ENCODE results near the gene MAGI3.

MAGI3 gene

DNA sequence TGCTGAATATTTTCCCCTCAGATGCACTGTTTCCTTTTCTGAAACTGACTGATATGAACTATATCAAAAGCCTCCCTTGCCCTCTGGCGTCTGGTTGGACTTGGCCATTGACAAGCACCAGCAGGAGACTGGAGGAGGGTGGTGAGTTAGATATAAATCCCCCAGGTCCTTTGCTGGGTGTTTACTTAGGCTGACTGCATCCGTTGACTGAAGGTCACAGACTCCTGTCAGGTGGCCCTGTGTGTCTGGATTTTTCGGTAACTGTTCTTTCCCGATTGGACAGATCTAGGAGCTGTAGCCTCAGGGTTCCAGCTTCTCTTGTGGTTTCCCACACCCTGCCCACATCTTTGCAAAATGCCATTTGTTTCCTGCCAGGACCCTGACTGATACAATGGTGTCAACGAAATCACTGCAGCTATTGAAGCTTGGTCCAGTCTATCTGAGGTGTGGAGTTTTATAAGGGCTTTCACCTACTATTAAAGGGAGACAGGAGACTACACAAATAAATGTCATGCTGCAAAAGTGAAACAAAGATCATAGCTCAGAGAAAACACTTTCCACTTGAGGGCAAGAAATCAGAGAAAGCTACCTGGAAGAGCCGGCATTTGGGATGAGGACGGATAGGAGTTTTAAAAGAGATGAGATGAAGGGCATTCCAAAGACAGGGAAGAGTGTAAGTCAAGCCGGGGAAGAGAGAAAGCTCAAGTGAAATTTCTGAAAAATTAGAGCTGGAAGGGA is 1.5 kb upstream of the MAGI3 start:
- Histone ChIP-seq H3K27me3 (replicated peaks; ENCODE audit: control insufficient read depth, insufficient read depth, low read length) (no peaks in the 10 kb centered on the region), H3K4me3 (replicated peaks; ENCODE audit: low read depth, low read length) (peak overlapping the region; percentile 73), H3K36me3 (ENCODE audit: control insufficient read depth, insufficient read depth, low read length) (no peaks in the 10 kb centered on the region)
- TF ChIP-seq, protein P1, sequence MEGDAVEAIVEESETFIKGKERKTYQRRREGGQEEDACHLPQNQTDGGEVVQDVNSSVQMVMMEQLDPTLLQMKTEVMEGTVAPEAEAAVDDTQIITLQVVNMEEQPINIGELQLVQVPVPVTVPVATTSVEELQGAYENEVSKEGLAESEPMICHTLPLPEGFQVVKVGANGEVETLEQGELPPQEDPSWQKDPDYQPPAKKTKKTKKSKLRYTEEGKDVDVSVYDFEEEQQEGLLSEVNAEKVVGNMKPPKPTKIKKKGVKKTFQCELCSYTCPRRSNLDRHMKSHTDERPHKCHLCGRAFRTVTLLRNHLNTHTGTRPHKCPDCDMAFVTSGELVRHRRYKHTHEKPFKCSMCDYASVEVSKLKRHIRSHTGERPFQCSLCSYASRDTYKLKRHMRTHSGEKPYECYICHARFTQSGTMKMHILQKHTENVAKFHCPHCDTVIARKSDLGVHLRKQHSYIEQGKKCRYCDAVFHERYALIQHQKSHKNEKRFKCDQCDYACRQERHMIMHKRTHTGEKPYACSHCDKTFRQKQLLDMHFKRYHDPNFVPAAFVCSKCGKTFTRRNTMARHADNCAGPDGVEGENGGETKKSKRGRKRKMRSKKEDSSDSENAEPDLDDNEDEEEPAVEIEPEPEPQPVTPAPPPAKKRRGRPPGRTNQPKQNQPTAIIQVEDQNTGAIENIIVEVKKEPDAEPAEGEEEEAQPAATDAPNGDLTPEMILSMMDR (IDR thresholded peaks at IDR 0.05; ENCODE audit: insufficient read depth, low read length, poor library complexity, severe bottlenecking) = no peak
- DNase-seq (ENCODE audit: extremely low read depth, insufficient read length) = no peak

DNA sequence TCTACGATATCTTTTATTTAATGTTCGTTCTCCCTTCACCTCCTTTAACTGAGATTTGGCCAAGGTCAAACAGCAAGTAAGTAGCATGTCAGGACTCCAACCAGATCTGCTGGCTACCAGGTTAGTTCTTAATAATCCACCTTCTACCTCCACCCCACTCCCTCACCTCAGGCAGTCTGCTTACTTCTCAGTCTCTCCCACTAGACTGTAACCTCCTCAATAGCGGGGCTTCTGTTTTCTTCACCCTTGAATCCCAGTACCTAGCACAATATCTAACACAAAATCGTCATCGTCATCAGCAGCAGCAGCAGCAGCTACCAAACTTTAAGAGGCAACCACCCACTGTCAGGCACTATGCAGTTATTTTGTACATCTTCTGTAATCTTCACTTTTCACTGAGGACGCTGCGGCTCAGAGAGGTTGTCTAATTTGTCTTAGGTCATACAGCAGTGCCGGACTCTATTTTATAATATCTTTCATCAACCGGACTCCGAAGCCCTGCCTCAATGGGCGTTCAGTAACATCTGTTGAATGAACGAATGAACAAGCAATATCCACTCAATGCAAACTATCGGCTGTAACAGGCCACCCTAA is 859 bp upstream of the MAGI3 start:
- TF ChIP-seq, protein P1 (IDR thresholded peaks at IDR 0.05; ENCODE audit: insufficient read depth, low read length, poor library complexity, severe bottlenecking) = no peak
- Histone ChIP-seq H3K27me3 (replicated peaks; ENCODE audit: control insufficient read depth, insufficient read depth, low read length) (no peaks in the 10 kb centered on the region), H3K36me3 (ENCODE audit: control insufficient read depth, insufficient read depth, low read length) (no peaks in the 10 kb centered on the region), H3K4me3 (replicated peaks; ENCODE audit: low read depth, low read length) (peak overlapping the region; percentile 73)
- DNase-seq (ENCODE audit: extremely low read depth, insufficient read length) = no peak

DNA sequence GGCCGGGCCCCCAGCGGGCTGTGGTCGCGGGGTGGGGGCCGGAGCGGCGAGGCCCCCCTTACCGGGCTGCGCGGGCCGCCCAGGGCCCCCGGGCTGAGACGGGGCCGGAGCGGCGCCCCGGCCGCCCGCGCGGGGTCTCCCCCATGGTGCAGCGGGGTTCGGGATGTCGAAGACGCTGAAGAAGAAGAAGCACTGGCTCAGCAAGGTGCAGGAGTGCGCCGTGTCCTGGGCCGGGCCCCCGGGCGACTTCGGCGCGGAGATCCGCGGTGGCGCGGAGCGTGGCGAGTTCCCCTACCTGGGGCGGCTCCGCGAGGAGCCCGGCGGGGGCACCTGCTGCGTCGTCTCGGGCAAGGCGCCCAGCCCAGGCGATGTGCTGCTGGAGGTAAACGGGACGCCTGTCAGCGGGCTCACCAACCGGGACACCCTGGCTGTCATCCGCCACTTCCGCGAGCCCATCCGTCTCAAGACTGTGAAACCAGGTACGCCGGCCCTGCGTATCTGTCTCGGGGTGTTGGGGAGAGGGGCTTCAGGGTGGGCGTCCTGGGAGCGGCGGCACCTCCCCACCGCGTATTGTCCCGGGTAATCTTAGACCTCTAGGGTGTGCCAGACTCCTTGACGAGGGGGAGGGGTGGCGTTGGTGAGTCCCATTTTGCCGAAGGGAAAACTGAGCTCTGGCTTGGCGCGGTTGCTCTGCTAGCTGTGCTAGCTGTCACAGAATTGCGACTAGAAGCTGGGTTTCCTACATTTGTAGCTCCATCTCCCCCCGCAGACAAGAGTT is 745 bp downstream of the MAGI3 start:
- H3K4me3 ChIP-seq (replicated peaks; ENCODE audit: low read depth, low read length) = peak overlapping the region; percentile 73
- peak; percentile 39 for DNase-seq (ENCODE audit: extremely low read depth, insufficient read length)
- TF ChIP-seq, protein P1 (IDR thresholded peaks at IDR 0.05; ENCODE audit: insufficient read depth, low read length, poor library complexity, severe bottlenecking) = no peak

GRCh38 chr1:113391649-113392271 is 1.4 kb downstream of the MAGI3 start:
- DNase-seq (ENCODE audit: extremely low read depth, insufficient read length) = no peak
- no peaks in the 10 kb centered on the region for H3K27me3 ChIP-seq (replicated peaks; ENCODE audit: control insufficient read depth, insufficient read depth, low read length)
- peak overlapping the region; percentile 73 for H3K4me3 ChIP-seq (replicated peaks; ENCODE audit: low read depth, low read length)
- TF ChIP-seq, protein P1 (IDR thresholded peaks at IDR 0.05; ENCODE audit: insufficient read depth, low read length, poor library complexity, severe bottlenecking) = no peak
- no peaks in the 10 kb centered on the region for H3K36me3 ChIP-seq (ENCODE audit: control insufficient read depth, insufficient read depth, low read length)

More for the DNA sequence above, 745 bp downstream of the MAGI3 start:
- Histone ChIP-seq H3K27me3 (replicated peaks; ENCODE audit: control insufficient read depth, insufficient read depth, low read length) (no peaks in the 10 kb centered on the region), H3K36me3 (ENCODE audit: control insufficient read depth, insufficient read depth, low read length) (no peaks in the 10 kb centered on the region)

DNA sequence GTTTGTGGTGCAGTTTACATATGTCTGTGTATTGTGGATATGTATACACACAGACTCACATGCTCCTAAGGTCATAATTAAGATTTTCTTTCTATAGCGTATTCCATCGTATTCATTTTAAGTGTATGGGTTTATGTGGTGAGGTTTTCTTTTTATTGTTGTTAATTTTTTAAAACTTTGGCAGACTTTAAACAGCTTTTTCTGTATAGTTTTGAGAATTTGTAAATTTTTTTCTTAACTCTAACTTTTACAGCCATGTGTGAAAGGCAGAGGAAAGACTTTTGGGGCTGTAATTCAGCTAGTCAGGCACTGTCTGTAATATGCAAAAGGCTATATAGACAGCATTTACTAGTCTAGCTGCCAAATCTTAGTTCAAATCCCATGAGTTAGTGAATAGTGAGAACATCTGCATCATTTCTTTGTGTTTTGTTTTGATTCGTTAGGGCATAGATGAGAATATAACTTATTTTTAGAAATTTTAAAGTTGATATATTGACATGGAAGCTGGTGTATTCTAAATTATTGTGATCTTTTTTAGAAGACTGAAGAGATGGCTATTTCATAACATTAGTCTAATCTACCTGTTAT is 2.3 kb downstream of the MAGI3 start:
- Histone ChIP-seq H3K36me3 (ENCODE audit: control insufficient read depth, insufficient read depth, low read length) (no peaks in the 10 kb centered on the region), H3K27me3 (replicated peaks; ENCODE audit: control insufficient read depth, insufficient read depth, low read length) (no peaks in the 10 kb centered on the region), H3K4me3 (replicated peaks; ENCODE audit: low read depth, low read length) (no peak overlapping the region)
- TF ChIP-seq, protein P1 (IDR thresholded peaks at IDR 0.05; ENCODE audit: insufficient read depth, low read length, poor library complexity, severe bottlenecking) = no peak
- DNase-seq (ENCODE audit: extremely low read depth, insufficient read length) = no peak
